ENCODE measurements around the gene PRM3. TPM values are rescaled to one million over a fixed set of nuclear protein-coding genes. Genes with fewer than 3 reads are reported as not detected.

PRM3 gene
- total RNA-seq = not detected
- not detected for polyA plus RNA-seq

- no peak within 1 kb of the TSS for H3K4me3 ChIP-seq (ENCODE audit: low read length)
- no peaks in the 10 kb centered on the region for H3K4me1 ChIP-seq (ENCODE audit: insufficient read depth, low read length)
- H3K27me3 ChIP-seq (ENCODE audit: insufficient read depth, low read length, poor library complexity, severe bottlenecking) = no peaks in the 10 kb centered on the region
- no peak for DNase-seq
- Mint-ChIP-seq H3K27me3 (peaks cover 5 to 6% of the 10 kb centered on the region in 2 donors), H3K4me3 (no peak within 1 kb of the TSS), H3K36me3 (no peaks in the 10 kb centered on the region), H3K9me3 (no peaks in the 10 kb centered on the region), H3K4me1 (no peaks in the 10 kb centered on the region), H3K27ac (peak within 1 kb of the TSS in 1 of 8 donors; percentile 29)
- H3K27ac ChIP-seq (ENCODE audit: low read depth, low read length) = no peak within 1 kb of the TSS
- H3K9me3 ChIP-seq (ENCODE audit: low read length) = no peaks in the 10 kb centered on the region
- CTCF ChIA-PET = interaction anchor here (1.1 to 1.6 kb wide), 4 partner anchors 11 to 309 kb away, joined by 3 to 6 read pairs (median 4); partner anchors contain the start of gene SOCS1
- POLR2A ChIA-PET = no interaction called here
- H3K36me3 ChIP-seq (ENCODE audit: insufficient read depth, low read length) = no peaks in the 10 kb centered on the region
Observed at GRCh38 chr16:11272921-11273720, at the start of gene PRM3. TSS of gene PRM3 (minus strand) at chr16:11273629. CDS start at chr16:11273595, 34 bp downstream.

- no peak overlapping the region for H3K4me3 Mint-ChIP-seq
- no peak overlapping the region for H3K27ac Mint-ChIP-seq
- DNase-seq = no peak
- Histone ChIP-seq H3K27ac (ENCODE audit: low read depth, low read length) (no peak overlapping the region), H3K9me3 (ENCODE audit: low read length) (no peaks in the 10 kb centered on the region), H3K4me1 (ENCODE audit: insufficient read depth, low read length) (peaks cover 3% of the 10 kb centered on the region), H3K27me3 (ENCODE audit: insufficient read depth, low read length, poor library complexity, severe bottlenecking) (no peaks in the 10 kb centered on the region), H3K36me3 (ENCODE audit: insufficient read depth, low read length) (no peaks in the 10 kb centered on the region), H3K4me3 (ENCODE audit: low read length) (no peak overlapping the region)
- ChIA-PET CTCF (no interaction called here), POLR2A (no interaction called here)
- peaks cover 0 to 4% (median 0%) of the 10 kb centered on the region in 3 donors for H3K36me3 Mint-ChIP-seq
- H3K4me1 Mint-ChIP-seq = peaks cover 12 to 19% (median 13%) of the 10 kb centered on the region in 3 donors
- peaks cover 0 to 2% of the 10 kb centered on the region in 2 donors for H3K27me3 Mint-ChIP-seq
- no peaks in the 10 kb centered on the region for H3K9me3 Mint-ChIP-seq
Observed at GRCh38 chr16:11322823-11323222, 49.4 kb upstream of the PRM3 start.

DNA sequence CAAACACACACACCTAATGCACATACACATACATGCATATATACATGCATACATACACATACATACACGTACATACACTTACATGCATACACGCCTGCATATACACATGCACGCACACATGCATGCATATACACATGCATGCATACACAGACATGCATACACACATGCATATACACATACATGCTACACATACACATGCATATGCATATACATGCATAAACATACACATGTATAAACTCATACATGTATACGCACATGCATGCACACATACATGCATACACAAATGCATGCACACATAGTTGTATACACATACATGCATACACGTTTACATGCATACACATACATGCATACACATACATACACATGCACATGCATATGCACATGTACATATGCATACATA, 48.2 kb upstream of the PRM3 start:
- Mint-ChIP-seq H3K36me3 (no peaks in the 10 kb centered on the region), H3K9me3 (no peaks in the 10 kb centered on the region), H3K4me3 (no peak overlapping the region), H3K27me3 (peaks cover 0 to 1% of the 10 kb centered on the region in 2 donors), H3K4me1 (peaks cover 3 to 7% (median 5%) of the 10 kb centered on the region in 3 donors), H3K27ac (no peak overlapping the region)
- Histone ChIP-seq H3K4me1 (ENCODE audit: insufficient read depth, low read length) (no peaks in the 10 kb centered on the region), H3K9me3 (ENCODE audit: low read length) (no peaks in the 10 kb centered on the region), H3K36me3 (ENCODE audit: insufficient read depth, low read length) (no peaks in the 10 kb centered on the region), H3K4me3 (ENCODE audit: low read length) (no peak overlapping the region), H3K27me3 (ENCODE audit: insufficient read depth, low read length, poor library complexity, severe bottlenecking) (no peaks in the 10 kb centered on the region), H3K27ac (ENCODE audit: low read depth, low read length) (no peak overlapping the region)
- DNase-seq = no peak
- ChIA-PET CTCF (no interaction called here), POLR2A (no interaction called here)

DNA sequence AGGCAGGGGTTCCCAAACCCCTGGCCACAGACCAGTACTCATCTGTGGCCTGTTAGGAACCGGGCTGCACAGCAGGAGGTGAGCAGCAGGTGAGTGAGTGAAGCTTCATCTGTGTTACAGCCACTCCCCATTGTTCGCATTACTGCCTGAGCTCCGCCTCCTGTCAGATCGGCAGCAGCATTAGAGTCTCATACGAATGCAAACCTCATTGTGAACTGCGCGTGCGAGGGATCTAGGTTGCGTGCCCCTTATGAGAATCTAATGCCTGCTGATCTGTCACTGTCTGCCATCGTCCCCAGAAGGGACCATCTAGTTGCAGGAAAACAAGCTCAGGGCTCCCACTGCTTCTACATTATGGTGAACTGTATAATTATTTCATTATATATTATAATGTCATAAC, 46.7 kb upstream of the PRM3 start:
- Histone ChIP-seq H3K9me3 (ENCODE audit: low read length) (no peaks in the 10 kb centered on the region), H3K27ac (ENCODE audit: low read depth, low read length) (no peak overlapping the region), H3K4me3 (ENCODE audit: low read length) (no peak overlapping the region), H3K36me3 (ENCODE audit: insufficient read depth, low read length) (no peaks in the 10 kb centered on the region), H3K27me3 (ENCODE audit: insufficient read depth, low read length, poor library complexity, severe bottlenecking) (no peaks in the 10 kb centered on the region), H3K4me1 (ENCODE audit: insufficient read depth, low read length) (no peaks in the 10 kb centered on the region)
- Mint-ChIP-seq H3K36me3 (no peaks in the 10 kb centered on the region), H3K27me3 (peaks cover 0 to 1% of the 10 kb centered on the region in 2 donors), H3K4me1 (peaks cover under 1 to 1% (median 1%) of the 10 kb centered on the region in 3 donors), H3K27ac (no peak overlapping the region), H3K4me3 (no peak overlapping the region), H3K9me3 (no peaks in the 10 kb centered on the region)
- POLR2A ChIA-PET = interaction anchor here (0.5 kb wide), 1 partner anchor 49 kb away, joined by 3 read pairs; no protein-coding TSS in a partner anchor
- CTCF ChIA-PET = no interaction called here
- no peak for DNase-seq

GRCh38 chr16:11319529-11320146, 46.2 kb upstream of the PRM3 start:
- no peak overlapping the region for H3K4me3 ChIP-seq (ENCODE audit: low read length)
- H3K36me3 Mint-ChIP-seq = no peaks in the 10 kb centered on the region
- no peaks in the 10 kb centered on the region for H3K4me1 ChIP-seq (ENCODE audit: insufficient read depth, low read length)
- CTCF ChIA-PET = interaction anchor here (0.9 kb wide), 1 partner anchor 356 kb away, joined by 4 read pairs; no protein-coding TSS in a partner anchor
- H3K4me1 Mint-ChIP-seq = no peaks in the 10 kb centered on the region
- H3K27ac Mint-ChIP-seq = no peak overlapping the region
- POLR2A ChIA-PET = no interaction called here
- no peak overlapping the region for H3K4me3 Mint-ChIP-seq
- H3K9me3 ChIP-seq (ENCODE audit: low read length) = no peaks in the 10 kb centered on the region
- H3K27me3 ChIP-seq (ENCODE audit: insufficient read depth, low read length, poor library complexity, severe bottlenecking) = no peaks in the 10 kb centered on the region
- H3K36me3 ChIP-seq (ENCODE audit: insufficient read depth, low read length) = no peaks in the 10 kb centered on the region
- no peaks in the 10 kb centered on the region for H3K9me3 Mint-ChIP-seq
- H3K27me3 Mint-ChIP-seq = peaks cover 0 to 1% of the 10 kb centered on the region in 2 donors
- DNase-seq = no peak
- no peak overlapping the region for H3K27ac ChIP-seq (ENCODE audit: low read depth, low read length)

DNA sequence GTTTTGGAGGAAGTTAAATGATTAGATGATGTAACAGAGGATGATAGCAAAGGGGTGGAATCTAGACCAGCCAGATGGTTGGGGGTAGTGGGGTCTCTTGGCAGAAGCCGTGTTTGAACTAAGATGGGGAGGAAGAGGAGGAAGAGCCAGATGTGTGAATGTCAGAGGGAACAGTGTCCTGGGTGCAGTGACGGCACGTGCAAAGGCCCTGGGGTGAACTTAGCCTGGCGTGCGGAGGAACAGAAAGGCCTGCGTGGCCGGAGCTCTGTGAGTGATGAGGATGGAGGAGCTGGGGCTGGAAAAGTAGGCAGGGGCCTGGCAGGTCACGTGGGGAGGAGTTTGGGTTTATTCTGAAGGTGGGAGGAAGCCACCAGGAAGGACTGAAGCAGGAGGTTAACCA, 45.4 kb upstream of the PRM3 start:
- DNase-seq = no peak
- H3K36me3 ChIP-seq (ENCODE audit: insufficient read depth, low read length) = no peaks in the 10 kb centered on the region
- H3K9me3 Mint-ChIP-seq = no peaks in the 10 kb centered on the region
- no peak overlapping the region for H3K4me3 Mint-ChIP-seq
- no peak overlapping the region for H3K27ac ChIP-seq (ENCODE audit: low read depth, low read length)
- H3K4me1 Mint-ChIP-seq = peaks cover 0 to 2% (median under 1%) of the 10 kb centered on the region in 3 donors
- no peak overlapping the region for H3K27ac Mint-ChIP-seq
- no peaks in the 10 kb centered on the region for H3K4me1 ChIP-seq (ENCODE audit: insufficient read depth, low read length)
- POLR2A ChIA-PET = no interaction called here
- no peaks in the 10 kb centered on the region for H3K9me3 ChIP-seq (ENCODE audit: low read length)
- peaks cover 0 to 1% of the 10 kb centered on the region in 2 donors for H3K27me3 Mint-ChIP-seq
- CTCF ChIA-PET = interaction anchor here (0.9 kb wide), 1 partner anchor 355 kb away, joined by 4 read pairs; no protein-coding TSS in a partner anchor
- no peak overlapping the region for H3K4me3 ChIP-seq (ENCODE audit: low read length)
- no peaks in the 10 kb centered on the region for H3K27me3 ChIP-seq (ENCODE audit: insufficient read depth, low read length, poor library complexity, severe bottlenecking)
- no peaks in the 10 kb centered on the region for H3K36me3 Mint-ChIP-seq

DNA sequence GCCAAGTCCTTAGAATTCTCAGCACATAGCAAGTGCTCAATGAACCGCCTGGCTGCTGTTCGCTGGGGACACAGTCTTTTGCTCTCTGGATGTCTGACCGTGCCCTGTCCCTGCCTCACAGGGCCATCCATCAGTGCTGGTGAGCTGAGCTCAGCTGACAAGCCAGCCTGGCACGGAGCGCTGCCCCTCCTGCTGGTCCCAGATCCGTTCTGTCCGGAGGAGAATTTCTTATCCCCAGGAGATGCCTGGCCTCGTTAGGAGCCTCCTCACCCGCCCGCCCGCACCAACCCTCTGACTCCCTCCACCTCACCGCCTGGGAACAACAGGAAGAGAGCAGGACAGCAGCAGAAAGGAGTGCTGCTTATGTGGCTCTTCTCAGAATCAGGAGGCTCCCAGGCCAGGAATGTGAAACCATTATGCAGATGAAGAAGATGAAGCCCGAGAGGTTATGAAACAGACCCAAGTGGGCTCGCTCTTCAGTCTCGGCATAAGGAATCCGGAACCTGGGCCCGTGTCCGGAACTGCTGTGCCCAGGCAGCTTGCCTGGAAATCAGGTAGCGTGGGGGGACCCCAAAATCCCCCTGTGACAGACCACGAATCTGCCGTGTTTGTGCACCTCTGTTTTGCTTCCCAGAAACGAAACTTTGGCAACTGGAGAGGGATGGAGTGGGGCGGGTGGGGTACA, 43.0 kb upstream of the PRM3 start:
- Mint-ChIP-seq H3K36me3 (no peaks in the 10 kb centered on the region), H3K9me3 (no peaks in the 10 kb centered on the region), H3K27me3 (peaks cover 0 to 1% of the 10 kb centered on the region in 2 donors), H3K27ac (no peak overlapping the region), H3K4me3 (no peak overlapping the region), H3K4me1 (peaks cover 17 to 22% (median 22%) of the 10 kb centered on the region in 3 donors)
- no peaks in the 10 kb centered on the region for H3K27me3 ChIP-seq (ENCODE audit: insufficient read depth, low read length, poor library complexity, severe bottlenecking)
- ChIA-PET POLR2A (no interaction called here), CTCF (no interaction called here)
- peaks cover 16% of the 10 kb centered on the region for H3K4me1 ChIP-seq (ENCODE audit: insufficient read depth, low read length)
- H3K9me3 ChIP-seq (ENCODE audit: low read length) = no peaks in the 10 kb centered on the region
- H3K27ac ChIP-seq (ENCODE audit: low read depth, low read length) = no peak overlapping the region
- no peak for DNase-seq
- no peaks in the 10 kb centered on the region for H3K36me3 ChIP-seq (ENCODE audit: insufficient read depth, low read length)
- H3K4me3 ChIP-seq (ENCODE audit: low read length) = no peak overlapping the region

DNA sequence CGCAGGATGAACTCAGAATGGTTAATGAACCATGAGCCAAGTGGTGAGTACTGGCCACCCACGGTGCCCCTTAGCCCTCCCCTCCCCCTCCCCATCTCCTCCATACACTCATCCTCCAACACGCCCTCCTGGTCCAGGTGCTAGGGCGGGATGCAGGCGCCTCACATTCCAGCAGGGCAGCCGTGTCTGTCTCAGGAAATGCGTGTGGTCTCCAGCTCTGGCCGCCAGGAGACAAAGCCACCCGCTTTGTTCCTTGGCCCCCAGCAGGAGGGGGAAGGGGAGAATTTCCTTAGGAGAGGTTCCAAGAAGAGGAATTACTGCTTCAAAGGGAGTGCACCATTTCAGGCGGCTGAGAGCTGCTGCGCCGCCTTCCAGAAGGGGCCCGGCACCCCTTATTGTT, 42.1 kb upstream of the PRM3 start:
- Mint-ChIP-seq H3K36me3 (no peaks in the 10 kb centered on the region), H3K9me3 (no peaks in the 10 kb centered on the region), H3K27ac (no peak overlapping the region), H3K27me3 (peaks cover 0 to 1% of the 10 kb centered on the region in 2 donors), H3K4me1 (peaks cover 24 to 32% (median 31%) of the 10 kb centered on the region in 3 donors), H3K4me3 (no peak overlapping the region)
- Histone ChIP-seq H3K36me3 (ENCODE audit: insufficient read depth, low read length) (no peaks in the 10 kb centered on the region), H3K4me1 (ENCODE audit: insufficient read depth, low read length) (peaks cover 24% of the 10 kb centered on the region), H3K27ac (ENCODE audit: low read depth, low read length) (no peak overlapping the region), H3K9me3 (ENCODE audit: low read length) (no peaks in the 10 kb centered on the region), H3K27me3 (ENCODE audit: insufficient read depth, low read length, poor library complexity, severe bottlenecking) (no peaks in the 10 kb centered on the region), H3K4me3 (ENCODE audit: low read length) (no peak overlapping the region)
- CTCF ChIA-PET = no interaction called here
- no peak for DNase-seq
- POLR2A ChIA-PET = no interaction called here

Measured in CD8-positive, alpha-beta memory T cell (primary cell).